Upper lobe of left lung (tissue), 6 donors: Measurements from ENCODE around the gene CRYBA4. TPM values are rescaled to one million over a fixed set of nuclear protein-coding genes. Genes with fewer than 3 reads are reported as not detected.
A peak's percentile ranks its signal among the peaks of the same experiment; 100 is the strongest.

Source experiments
- ATAC-seq, 2 donors: fragments of 200-7000 bp; cut with Tn5 transposase; one replicate each; pipeline ENCODE4 v1.9.1; 2022; ENCODE audit warnings: mild to moderate bottlenecking in 2 of 2, moderate library complexity in 2 of 2; ENCODE audit not compliant: low FRiP score in 2 of 2
- DNase-seq, 2 donors: peaks; one replicate each; pipeline ENCODE4 v3.0.0-alpha.2; 2019 to 2020
- H3K27ac ChIP-seq, 4 donors: fragments of 200-600 bp; sonication (generic); one replicate each; pipeline ENCODE4 v1.5.1; 2016 to 2019
- H3K27me3 ChIP-seq, 4 donors: fragments of 200-600 bp; sonication (generic); one replicate each; pipeline ENCODE4 v1.5.1; 2017 to 2019
- H3K36me3 ChIP-seq, 4 donors: fragments of 200-600 bp; sonication (generic); one replicate each; pipeline ENCODE4 v1.5.1; 2016 to 2019
- H3K4me1 ChIP-seq, 4 donors: fragments of 200-600 bp; sonication (generic); one replicate each; pipeline ENCODE4 v1.5.1; 2018 to 2019
- H3K4me3 ChIP-seq, 4 donors: fragments of 200-600 bp; sonication (generic); one replicate each; pipeline ENCODE4 v1.5.1; 2017 to 2019; ENCODE audit warnings: mild to moderate bottlenecking in 2 of 4, moderate library complexity in 1 of 4
- H3K9me3 ChIP-seq, 4 donors: fragments of 200-600 bp; sonication (generic); one replicate each; pipeline ENCODE4 v1.5.1; 2018 to 2019
- EP300 ChIP-seq, 4 donors: sonication (generic); formaldehyde crosslinking; IDR thresholded peaks; one replicate each; pipeline ENCODE4 v1.5.1; 2017; ENCODE audit warnings: antibody characterized with exemption in 4 of 4, control low read depth in 2 of 4
- POLR2A ChIP-seq, 4 donors: fragments of 450-650 bp; IDR thresholded peaks; one replicate each; pipeline ENCODE4 v1.5.1; 2016 to 2017; ENCODE audit warnings: antibody characterized with exemption in 4 of 4, mild to moderate bottlenecking in 2 of 4
- POLR2AphosphoS5 ChIP-seq, 2 donors: sonication (generic); formaldehyde crosslinking; IDR thresholded peaks; one replicate each; pipeline ENCODE4 v1.5.1; 2017; ENCODE audit warnings: antibody characterized with exemption in 2 of 2
- WGBS, 2 donors: methylation state at CpG; one replicate each; pipeline ENCODE4 v1.1.5; 2017 to 2018; 5-methylcytosine and 5-hydroxymethylcytosine counted together
- total RNA-seq, 6 donors: library from RNA; depleted of rRNA in 4 of 6; stranded (reverse); fragments of >200 nt in 4 of 6; gene quantifications; one replicate each; pipeline versions ENCODE4 v1.1.0 to v1.2.1, GENCODE V29; 2016 to 2021
- TF ChIP-seq, protein P1 (sequence below), 6 experiments: fragments of 450-650 bp in 4 of 6; fragments of 200-600 bp in 2 of 6; sonication (generic) in 2 of 6; IDR thresholded peaks; one replicate each; pipeline ENCODE4 v1.5.1; 2016 to 2019; ENCODE audit warnings: antibody characterized with exemption in 6 of 6
- donor health status: DM: no; HTN: no; CAD: no; lungs with moderate emphysema.
- donor health status: DM: no; HTN: yes; CAD: no; lungs with severe emphysema.

Gene CRYBA4
- total RNA-seq, 6 donors from 2014 or later, result not detected

GRCh38 chr22:26672060-26672471 is 50.3 kb downstream of the CRYBA4 start:
- H3K4me1 ChIP-seq, result peaks cover 35 to 50% (median 38%) of the 10 kb centered on the region in 4 donors
- no peak for DNase-seq
- peak overlapping the region; percentile 93 to 100 (median 97) for H3K27ac ChIP-seq
- no peaks in the 10 kb centered on the region for H3K9me3 ChIP-seq
- 78 to 88% methylated on average over 8 of the region's 8 CpGs for WGBS, 2 donors
- H3K27me3 ChIP-seq, result no peaks in the 10 kb centered on the region
- TF ChIP-seq, protein P1, sequence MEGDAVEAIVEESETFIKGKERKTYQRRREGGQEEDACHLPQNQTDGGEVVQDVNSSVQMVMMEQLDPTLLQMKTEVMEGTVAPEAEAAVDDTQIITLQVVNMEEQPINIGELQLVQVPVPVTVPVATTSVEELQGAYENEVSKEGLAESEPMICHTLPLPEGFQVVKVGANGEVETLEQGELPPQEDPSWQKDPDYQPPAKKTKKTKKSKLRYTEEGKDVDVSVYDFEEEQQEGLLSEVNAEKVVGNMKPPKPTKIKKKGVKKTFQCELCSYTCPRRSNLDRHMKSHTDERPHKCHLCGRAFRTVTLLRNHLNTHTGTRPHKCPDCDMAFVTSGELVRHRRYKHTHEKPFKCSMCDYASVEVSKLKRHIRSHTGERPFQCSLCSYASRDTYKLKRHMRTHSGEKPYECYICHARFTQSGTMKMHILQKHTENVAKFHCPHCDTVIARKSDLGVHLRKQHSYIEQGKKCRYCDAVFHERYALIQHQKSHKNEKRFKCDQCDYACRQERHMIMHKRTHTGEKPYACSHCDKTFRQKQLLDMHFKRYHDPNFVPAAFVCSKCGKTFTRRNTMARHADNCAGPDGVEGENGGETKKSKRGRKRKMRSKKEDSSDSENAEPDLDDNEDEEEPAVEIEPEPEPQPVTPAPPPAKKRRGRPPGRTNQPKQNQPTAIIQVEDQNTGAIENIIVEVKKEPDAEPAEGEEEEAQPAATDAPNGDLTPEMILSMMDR (IDR thresholded peaks at IDR 0.05), result no peak
- no peak for TF ChIP-seq EP300 (IDR thresholded peaks at IDR 0.05)
- no peak for TF ChIP-seq POLR2AphosphoS5 (IDR thresholded peaks at IDR 0.05)
- TF ChIP-seq POLR2A (IDR thresholded peaks at IDR 0.05), result no peak
- no peaks in the 10 kb centered on the region for H3K36me3 ChIP-seq
- peak overlapping the region in 3 of 4 donors; percentile 55 to 89 (median 70) for H3K4me3 ChIP-seq
- ATAC-seq, result peak in 1 of 2 donors; percentile 16

GRCh38 chr22:26672590-26673468 is 51.1 kb downstream of the CRYBA4 start:
- WGBS, 2 donors, result 0 to 1% methylated on average over 32 to 36 of the region's 36 CpGs
- TF ChIP-seq, protein P1 (IDR thresholded peaks at IDR 0.05), result peak in 4 of 6 experiments; percentile 29 to 67 (median 44)
- TF ChIP-seq EP300 (IDR thresholded peaks at IDR 0.05) (peak; percentile 49 to 78 (median 68)), POLR2A (IDR thresholded peaks at IDR 0.05) (peak in 2 of 4 donors; percentile 16 to 56), POLR2AphosphoS5 (IDR thresholded peaks at IDR 0.05) (peak; percentile 83 to 88)

DNA sequence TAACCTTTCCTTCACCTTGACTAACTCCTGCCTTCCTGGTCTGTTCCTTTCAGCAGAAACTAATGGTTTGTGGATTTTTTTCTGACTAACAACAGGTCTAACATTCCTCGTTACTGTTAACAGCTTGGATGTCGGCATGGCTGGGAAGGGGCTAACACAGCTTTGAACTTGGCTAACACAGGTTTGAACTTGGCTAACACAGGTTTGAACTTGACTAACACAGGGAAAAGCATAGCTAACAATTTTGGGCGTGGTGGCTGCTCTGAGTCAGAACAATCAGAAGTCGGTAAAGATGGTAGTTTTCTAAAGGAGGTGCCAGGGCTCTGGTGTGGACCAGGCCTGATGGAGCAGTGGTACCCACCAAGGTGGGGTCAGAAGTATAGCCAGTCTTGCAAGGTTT is 51.7 kb downstream of the CRYBA4 start:
- no peak for DNase-seq
- Histone ChIP-seq H3K4me3 (peak overlapping the region; percentile 55 to 89 (median 70)), H3K4me1 (peaks cover 35 to 50% (median 38%) of the 10 kb centered on the region in 4 donors), H3K27ac (peak overlapping the region; percentile 93 to 100 (median 97)), H3K36me3 (no peaks in the 10 kb centered on the region), H3K27me3 (no peaks in the 10 kb centered on the region), H3K9me3 (no peaks in the 10 kb centered on the region)
- ATAC-seq, result no peak
- 36 to 42% methylated on average over 4 of the region's 4 CpGs for WGBS, 2 donors
- TF ChIP-seq, protein P1 (IDR thresholded peaks at IDR 0.05), result no peak
- TF ChIP-seq EP300 (IDR thresholded peaks at IDR 0.05) (no peak), POLR2A (IDR thresholded peaks at IDR 0.05) (no peak)

More at GRCh38 chr22:26672590-26673468, 51.1 kb downstream of the CRYBA4 start:
- Histone ChIP-seq H3K36me3 (no peaks in the 10 kb centered on the region), H3K9me3 (no peaks in the 10 kb centered on the region), H3K4me1 (peaks cover 35 to 50% (median 38%) of the 10 kb centered on the region in 4 donors), H3K4me3 (peak overlapping the region; percentile 55 to 89 (median 70)), H3K27ac (peak overlapping the region; percentile 93 to 100 (median 97)), H3K27me3 (no peaks in the 10 kb centered on the region)
- DNase-seq (peak; percentile 78 to 92), ATAC-seq (peak; percentile 93 to 96)

- H3K27ac ChIP-seq, result peak overlapping the region; percentile 93 to 100 (median 97)
- H3K27me3 ChIP-seq, result no peaks in the 10 kb centered on the region
- no peaks in the 10 kb centered on the region for H3K9me3 ChIP-seq
- WGBS, 2 donors, result 62 to 78% methylated on average over 8 to 9 of the region's 9 CpGs
- H3K36me3 ChIP-seq, result no peaks in the 10 kb centered on the region
- TF ChIP-seq POLR2A (IDR thresholded peaks at IDR 0.05) (no peak), EP300 (IDR thresholded peaks at IDR 0.05) (no peak), POLR2AphosphoS5 (IDR thresholded peaks at IDR 0.05) (no peak)
- TF ChIP-seq, protein P1 (IDR thresholded peaks at IDR 0.05), result no peak
- H3K4me3 ChIP-seq, result peak overlapping the region in 2 of 4 donors; percentile 70 to 89
- peaks cover 35 to 55% (median 40%) of the 10 kb centered on the region in 4 donors for H3K4me1 ChIP-seq
- ATAC-seq (no peak), DNase-seq (no peak)
Measured at GRCh38 chr22:26674211-26675190, 52.7 kb downstream of the CRYBA4 start.
